H9 (cell line): ENCODE data around the gene SNAP47. TPM values are rescaled to one million over a fixed set of nuclear protein-coding genes. Genes with fewer than 3 reads are reported as not detected.

ENCODE experiments used
- DNase-seq: peaks from one replicate; pipeline ENCODE4 v3.0.0-alpha.2; 2017
- H2AFZ ChIP-seq: one replicate; pipeline ENCODE4 v1.6.1; 2013; ENCODE audit warnings: mild to moderate bottlenecking, low read length, control low read depth, moderate library complexity
- H2AK5ac ChIP-seq: 2 replicates; pipeline ENCODE4 v1.6.1; 2013; ENCODE audit warnings: low read length, control low read depth, mixed read lengths; ENCODE audit not compliant: insufficient read length
- H2BK120ac ChIP-seq: one replicate; pipeline ENCODE4 v1.6.1; 2013; ENCODE audit warnings: low read depth, mild to moderate bottlenecking, low read length, control low read depth, inconsistent platforms; ENCODE audit not compliant: poor library complexity, severe bottlenecking
- H2BK12ac ChIP-seq: 2 replicates; pipeline ENCODE4 v1.6.1; 2013; ENCODE audit warnings: low read length, control low read depth, mixed read lengths, low read depth; ENCODE audit not compliant: insufficient read length
- H2BK15ac ChIP-seq: 2 replicates; pipeline ENCODE4 v1.6.1; 2013; ENCODE audit warnings: low read depth, low read length, control low read depth
- H2BK20ac ChIP-seq: one replicate; pipeline ENCODE4 v1.6.1; 2013; ENCODE audit warnings: low read depth, mild to moderate bottlenecking, low read length, control low read depth, inconsistent platforms; ENCODE audit not compliant: poor library complexity, severe bottlenecking
- H2BK5ac ChIP-seq: 2 replicates; pipeline ENCODE4 v1.6.1; 2013; ENCODE audit warnings: low read length, control low read depth, mixed read lengths; ENCODE audit not compliant: insufficient read length
- H3K14ac ChIP-seq: 2 replicates; pipeline ENCODE4 v1.6.1; 2013; ENCODE audit warnings: low read length, control low read depth; ENCODE audit not compliant: insufficient read depth
- H3K18ac ChIP-seq: 2 replicates; pipeline ENCODE4 v1.6.1; 2013; ENCODE audit warnings: low read depth, mild to moderate bottlenecking, mixed read lengths, low read length, control low read depth; ENCODE audit not compliant: insufficient read length
- H3K23ac ChIP-seq: 2 replicates; pipeline ENCODE4 v1.6.1; 2013; ENCODE audit warnings: low read length, control low read depth, mixed read lengths, low read depth; ENCODE audit not compliant: insufficient read length
- H3K23me2 ChIP-seq: 2 replicates; pipeline ENCODE4 v1.6.1; 2013; ENCODE audit warnings: low read depth, mild to moderate bottlenecking, mixed read lengths, low read length, control low read depth; ENCODE audit not compliant: insufficient read length, poor library complexity, severe bottlenecking
- H3K27ac ChIP-seq: 2 replicates; pipeline ENCODE4 v1.5.1; 2013; ENCODE audit warnings: low read length, control low read depth, mixed read lengths, low read depth; ENCODE audit not compliant: insufficient read length
- H3K27me3 ChIP-seq: 2 replicates; pipeline ENCODE4 v1.6.1; 2013; ENCODE audit warnings: low read length, control low read depth, inconsistent platforms; ENCODE audit not compliant: insufficient read depth
- H3K4ac ChIP-seq: 2 replicates; pipeline ENCODE4 v1.6.1; 2013; ENCODE audit warnings: low read depth, mild to moderate bottlenecking, control low read depth, inconsistent platforms, low read length, moderate library complexity
- H3K4me1 ChIP-seq: 2 replicates; pipeline ENCODE4 v1.6.1; 2013; ENCODE audit warnings: low read length, control low read depth, inconsistent platforms; ENCODE audit not compliant: insufficient read depth
- H3K4me2 ChIP-seq: 2 replicates; pipeline ENCODE4 v1.6.1; 2013; ENCODE audit warnings: low read length, control low read depth, mixed read lengths; ENCODE audit not compliant: insufficient read length, insufficient read depth
- H3K56ac ChIP-seq: 2 replicates; pipeline ENCODE4 v1.6.1; 2013; ENCODE audit warnings: low read depth, mild to moderate bottlenecking, mixed read lengths, low read length, control low read depth; ENCODE audit not compliant: insufficient read length
- H3K79me1 ChIP-seq: 2 replicates; pipeline ENCODE4 v1.6.1; 2013; ENCODE audit warnings: low read depth, mild to moderate bottlenecking, moderate library complexity, low read length, control low read depth, inconsistent platforms; ENCODE audit not compliant: insufficient read depth, poor library complexity, severe bottlenecking
- H3K79me2 ChIP-seq: 2 replicates; pipeline ENCODE4 v1.6.1; 2013; ENCODE audit warnings: low read length, control low read depth, inconsistent platforms; ENCODE audit not compliant: insufficient read depth
- H3K9ac ChIP-seq: 2 replicates; pipeline ENCODE4 v1.6.1; 2013; ENCODE audit warnings: low read length, control low read depth, mixed read lengths; ENCODE audit not compliant: insufficient read length; ENCODE audit errors: extremely low read depth
- H3K9me3 ChIP-seq: one replicate; pipeline ENCODE4 v1.6.1; 2013; ENCODE audit warnings: low read depth, low read length, inconsistent platforms; ENCODE audit not compliant: control insufficient read depth
- H3T11ph ChIP-seq: one replicate; pipeline ENCODE4 v1.6.1; 2013; ENCODE audit warnings: mild to moderate bottlenecking, low read length, control low read depth, inconsistent platforms
- H4K20me1 ChIP-seq: one replicate; pipeline ENCODE4 v1.6.1; 2013; ENCODE audit not compliant: control insufficient read depth, insufficient read length, insufficient read depth
- H4K5ac ChIP-seq: 2 replicates; pipeline ENCODE4 v1.6.1; 2013; ENCODE audit warnings: low read depth, mild to moderate bottlenecking, mixed read lengths, low read length, control low read depth; ENCODE audit not compliant: insufficient read length
- H4K8ac ChIP-seq: replicated peaks from 2 replicates; pipeline ENCODE4 v1.6.1; 2013; ENCODE audit warnings: low read length, control low read depth, mixed read lengths, low read depth; ENCODE audit not compliant: insufficient read length
- H4K91ac ChIP-seq: 2 replicates; pipeline ENCODE4 v1.6.1; 2013; ENCODE audit warnings: low read depth, mild to moderate bottlenecking, moderate library complexity, mixed read lengths, low read length, control low read depth; ENCODE audit not compliant: insufficient read length
- H3K27ac Mint-ChIP-seq, 3 experiments: 2 replicates in 2 of 3; 3 replicates in 1 of 3; pipeline ENCODE4 v1.8.0; 2020 to 2021; ENCODE audit warnings: mixed read lengths in 3 of 3, mild to moderate bottlenecking in 1 of 3, moderate library complexity in 1 of 3
- H3K27me3 Mint-ChIP-seq: 2 replicates; pipeline ENCODE4 v1.8.0; 2021; ENCODE audit warnings: low read depth, mild to moderate bottlenecking, moderate library complexity, mixed read lengths
- H3K36me3 Mint-ChIP-seq, 3 experiments: 2 replicates in 2 of 3; 3 replicates in 1 of 3; pipeline ENCODE4 v1.8.0; 2020 to 2021; ENCODE audit warnings: low read depth in 3 of 3, mixed read lengths in 3 of 3; ENCODE audit not compliant: insufficient read depth in 1 of 3
- H3K4me1 Mint-ChIP-seq, 2 experiments: 2 replicates each; pipeline ENCODE4 v1.8.0; 2020; ENCODE audit warnings: mixed read lengths in 2 of 2
- H3K4me3 Mint-ChIP-seq, 2 experiments: 2 replicates in 1 of 2; 3 replicates in 1 of 2; pipeline ENCODE4 v1.8.0; 2020 to 2021; ENCODE audit warnings: mild to moderate bottlenecking in 2 of 2, mixed read lengths in 2 of 2, moderate library complexity in 1 of 2
- H3K9me3 Mint-ChIP-seq, 2 experiments: 2 replicates in 1 of 2; 3 replicates in 1 of 2; pipeline ENCODE4 v1.8.0; 2020; ENCODE audit warnings: mild to moderate bottlenecking in 2 of 2, mixed read lengths in 2 of 2, moderate library complexity in 1 of 2
- CTCF ChIP-seq: fragments of 200-600 bp; sonication (generic); conservative IDR thresholded peaks from 3 replicates; pipeline ENCODE4 v1.8.0; 2021; ENCODE audit warnings: antibody characterized with exemption, mild to moderate bottlenecking
- WGBS: extraction: QIAGEN DNeasy Blood & Tissue Kit; methylation state at CpG from one replicate; pipeline ENCODE4 v1.1.7; 2013; ENCODE audit warnings: missing lambda C conversion rate, low lambda C conversion rate, mixed read lengths; ENCODE audit not compliant: insufficient read length; ENCODE audit errors: extremely low coverage; 5-methylcytosine and 5-hydroxymethylcytosine counted together
- total RNA-seq: library from RNA; stranded (reverse); gene quantifications from 2 replicates; pipeline ENCODE4 v1.2.1, GENCODE V29; 2021

SNAP47 gene
- total RNA-seq, 1 experiment from 2014 or later: 44.1 TPM

- Histone ChIP-seq H3K18ac (no peak overlapping the region), H3K4me1 (no peaks in the 10 kb centered on the region), H3K9ac (no peak overlapping the region), H3T11ph (no peak overlapping the region), H2BK15ac (no peak overlapping the region), H3K27me3 (no peaks in the 10 kb centered on the region), H3K79me2 (no peaks in the 10 kb centered on the region), H2BK20ac (no peak overlapping the region), H4K91ac (no peak overlapping the region), H2AK5ac (no peak overlapping the region), H3K23ac (no peak overlapping the region), H3K79me1 (no peaks in the 10 kb centered on the region), H4K20me1 (no peaks in the 10 kb centered on the region), H3K23me2 (no peaks in the 10 kb centered on the region), H3K4ac (no peak overlapping the region), H3K9me3 (no peaks in the 10 kb centered on the region), H2BK5ac (no peak overlapping the region), H3K14ac (no peak overlapping the region; the same call in 1 of the 2 replicates), H2BK120ac (no peak overlapping the region), H3K27ac (no peak overlapping the region), H3K56ac (no peak overlapping the region), H2AFZ (no peak overlapping the region), H2BK12ac (no peak overlapping the region), H4K8ac (no peak overlapping the region), H3K4me2 (no peak overlapping the region), H4K5ac (no peak overlapping the region)
- TF ChIP-seq CTCF: no peak
- Mint-ChIP-seq H3K36me3 (peaks cover 19 to 53% (median 45%) of the 10 kb centered on the region in 3 experiments), H3K4me1 (no peaks in the 10 kb centered on the region), H3K4me3 (no peak overlapping the region), H3K27me3 (no peaks in the 10 kb centered on the region), H3K9me3 (no peaks in the 10 kb centered on the region), H3K27ac (no peak overlapping the region)
- no CpG with 5 or more reads among the region's 8 CpGs for WGBS
- no peak for DNase-seq
These were observed 36.1 kb downstream of the SNAP47 start for GRCh38 chr1:227771326-227771725.
